ENCODE measurements around the gene ANAPC10.

DNA sequence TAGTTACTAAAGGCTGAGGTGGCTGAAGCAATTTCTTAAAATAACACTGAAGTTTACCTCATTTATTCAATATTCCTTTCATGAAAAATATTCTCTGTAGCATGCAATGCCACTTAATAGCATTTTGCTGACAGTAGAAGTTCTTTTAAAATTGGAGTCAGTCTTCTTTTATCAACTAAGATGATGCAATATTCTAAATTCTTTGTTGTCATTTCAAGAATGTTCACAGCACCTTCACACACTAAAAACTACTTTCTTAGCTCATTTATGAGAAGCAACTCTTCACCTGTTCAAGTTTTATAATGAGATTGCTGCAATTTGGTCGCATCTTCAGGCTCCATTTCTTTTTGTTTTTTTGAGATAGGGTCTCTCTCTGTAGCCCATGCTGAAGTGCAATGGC, 48.8 kb downstream of the ANAPC10 start:
- TF ChIP-seq CTCF (IDR thresholded peaks at IDR 0.05) (no peak), POLR2A (IDR thresholded peaks at IDR 0.05) (no peak), POLR2AphosphoS5 (IDR thresholded peaks at IDR 0.05) (no peak)

Data from sigmoid colon (tissue), 4 donors.